ENCODE data around the gene OPALIN.

The OPALIN gene

GRCh38 chr10:96339956-96340904 lies 18.6 kb downstream of the OPALIN start:
- peak; percentile 98 for ATAC-seq
- TF ChIP-seq GLIS3 (CRISPR knock-in tag; IDR thresholded peaks at IDR 0.05) (no peak), CREB5 (CRISPR knock-in tag; IDR thresholded peaks at IDR 0.05; ENCODE audit: low read depth) (no peak), ESRRG (CRISPR knock-in tag; IDR thresholded peaks at IDR 0.05) (no peak), ZNF8 (CRISPR knock-in tag; IDR thresholded peaks at IDR 0.05) (no peak), ARNTL (CRISPR knock-in tag; IDR thresholded peaks at IDR 0.05; ENCODE audit: borderline replicate concordance, low read depth) (no peak), CSRNP3 (CRISPR knock-in tag; IDR thresholded peaks at IDR 0.05) (no peak), ZNF565 (CRISPR knock-in tag; conservative IDR thresholded peaks at IDR 0.05; ENCODE audit: low read depth) (no peak), TOX (CRISPR knock-in tag; IDR thresholded peaks at IDR 0.05; ENCODE audit: borderline replicate concordance) (no peak), TSHZ2 (CRISPR knock-in tag; IDR thresholded peaks at IDR 0.05) (no peak), RARB (CRISPR knock-in tag; IDR thresholded peaks at IDR 0.05) (no peak), OSR1 (CRISPR knock-in tag; IDR thresholded peaks at IDR 0.05) (no peak), ZFP3 (CRISPR knock-in tag; IDR thresholded peaks at IDR 0.05) (no peak), TCF4 (CRISPR knock-in tag; IDR thresholded peaks at IDR 0.05; ENCODE audit: borderline replicate concordance) (no peak), PATZ1 (CRISPR knock-in tag; IDR thresholded peaks at IDR 0.05; ENCODE audit: borderline replicate concordance) (no peak), PPARA (CRISPR knock-in tag; IDR thresholded peaks at IDR 0.05; ENCODE audit: borderline replicate concordance) (no peak)

GRCh38 chr10:96339383-96339782 lies 19.4 kb downstream of the OPALIN start:
- ATAC-seq: no peak
- TF ChIP-seq TCF4 (CRISPR knock-in tag; IDR thresholded peaks at IDR 0.05; ENCODE audit: borderline replicate concordance) (no peak), ZNF565 (CRISPR knock-in tag; conservative IDR thresholded peaks at IDR 0.05; ENCODE audit: low read depth) (no peak), ISL1 (CRISPR knock-in tag; IDR thresholded peaks at IDR 0.05) (no peak), RARB (CRISPR knock-in tag; IDR thresholded peaks at IDR 0.05) (no peak), TOX (CRISPR knock-in tag; IDR thresholded peaks at IDR 0.05; ENCODE audit: borderline replicate concordance) (no peak), PPARA (CRISPR knock-in tag; IDR thresholded peaks at IDR 0.05; ENCODE audit: borderline replicate concordance) (no peak), ARNTL (CRISPR knock-in tag; IDR thresholded peaks at IDR 0.05; ENCODE audit: borderline replicate concordance, low read depth) (no peak), PATZ1 (CRISPR knock-in tag; IDR thresholded peaks at IDR 0.05; ENCODE audit: borderline replicate concordance) (no peak), GLIS3 (CRISPR knock-in tag; IDR thresholded peaks at IDR 0.05) (no peak), ZNF70 (CRISPR knock-in tag; IDR thresholded peaks at IDR 0.05) (no peak), TSHZ2 (CRISPR knock-in tag; IDR thresholded peaks at IDR 0.05) (no peak), ZFP30 (CRISPR knock-in tag; IDR thresholded peaks at IDR 0.05) (no peak), CSRNP3 (CRISPR knock-in tag; IDR thresholded peaks at IDR 0.05) (no peak), CREB5 (CRISPR knock-in tag; IDR thresholded peaks at IDR 0.05; ENCODE audit: low read depth) (no peak)
